ENCODE data around the gene RPS19. TPM values are rescaled to one million over a fixed set of nuclear protein-coding genes. Genes with fewer than 3 reads are reported as not detected.

Gene RPS19
- total RNA-seq, 4 donors from 2014 or later = 922 to 1,801 (median 1,460) TPM

- no peak for DNase-seq
- peaks cover 7 to 99% (median 47%) of the 10 kb centered on the region in 4 donors for H3K27me3 ChIP-seq
- no peaks in the 10 kb centered on the region for H3K36me3 ChIP-seq
- WGBS, 2 donors = 79 to 98% methylated on average over 4 to 6 of the region's 6 CpGs
- no peaks in the 10 kb centered on the region for H3K9me3 ChIP-seq
- H3K4me1 ChIP-seq = peaks cover 0 to 19% (median 5%) of the 10 kb centered on the region in 3 donors
- intact Hi-C loops (cut with DNase I) = no loop called here
- no peak overlapping the region for H3K4me3 ChIP-seq
- no peak overlapping the region for H3K27ac ChIP-seq
- TF ChIP-seq, protein P1, sequence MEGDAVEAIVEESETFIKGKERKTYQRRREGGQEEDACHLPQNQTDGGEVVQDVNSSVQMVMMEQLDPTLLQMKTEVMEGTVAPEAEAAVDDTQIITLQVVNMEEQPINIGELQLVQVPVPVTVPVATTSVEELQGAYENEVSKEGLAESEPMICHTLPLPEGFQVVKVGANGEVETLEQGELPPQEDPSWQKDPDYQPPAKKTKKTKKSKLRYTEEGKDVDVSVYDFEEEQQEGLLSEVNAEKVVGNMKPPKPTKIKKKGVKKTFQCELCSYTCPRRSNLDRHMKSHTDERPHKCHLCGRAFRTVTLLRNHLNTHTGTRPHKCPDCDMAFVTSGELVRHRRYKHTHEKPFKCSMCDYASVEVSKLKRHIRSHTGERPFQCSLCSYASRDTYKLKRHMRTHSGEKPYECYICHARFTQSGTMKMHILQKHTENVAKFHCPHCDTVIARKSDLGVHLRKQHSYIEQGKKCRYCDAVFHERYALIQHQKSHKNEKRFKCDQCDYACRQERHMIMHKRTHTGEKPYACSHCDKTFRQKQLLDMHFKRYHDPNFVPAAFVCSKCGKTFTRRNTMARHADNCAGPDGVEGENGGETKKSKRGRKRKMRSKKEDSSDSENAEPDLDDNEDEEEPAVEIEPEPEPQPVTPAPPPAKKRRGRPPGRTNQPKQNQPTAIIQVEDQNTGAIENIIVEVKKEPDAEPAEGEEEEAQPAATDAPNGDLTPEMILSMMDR (IDR thresholded peaks at IDR 0.05) = no peak
- no peak for TF ChIP-seq POLR2A (IDR thresholded peaks at IDR 0.05)
These were observed 58.0 kb downstream of the RPS19 start for GRCh38 chr19:41918095-41918494.

DNA sequence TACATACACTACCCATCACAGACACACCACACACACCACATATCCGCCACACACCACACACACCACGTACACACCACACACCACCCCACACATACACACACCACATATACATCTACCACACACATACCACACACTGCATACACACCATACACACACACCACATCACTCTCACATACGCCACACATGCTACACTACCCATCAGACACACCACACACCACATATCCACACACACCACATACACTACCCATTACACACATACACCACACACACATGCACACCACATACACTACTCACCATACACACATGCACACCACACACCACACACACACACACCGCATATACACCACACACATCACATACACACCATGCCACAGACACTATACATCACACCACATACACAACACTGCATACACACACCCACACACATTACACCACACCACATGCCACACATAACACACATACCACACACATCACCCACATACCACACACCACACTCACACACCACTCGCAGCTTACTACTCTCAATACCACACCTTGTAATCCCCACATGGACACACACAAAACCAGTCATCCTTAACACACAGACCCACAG is 58.7 kb downstream of the RPS19 start:
- Histone ChIP-seq H3K27ac (no peak overlapping the region), H3K9me3 (no peaks in the 10 kb centered on the region), H3K36me3 (no peaks in the 10 kb centered on the region), H3K27me3 (peaks cover 7 to 99% (median 41%) of the 10 kb centered on the region in 4 donors), H3K4me1 (peaks cover 0 to 13% (median 5%) of the 10 kb centered on the region in 3 donors), H3K4me3 (no peak overlapping the region)
- WGBS, 2 donors = 85 to 86% methylated on average over 5 of the region's 5 CpGs
- TF ChIP-seq, protein P1 (IDR thresholded peaks at IDR 0.05) = no peak
- no peak for DNase-seq
- intact Hi-C loops (cut with DNase I) = no loop called here

DNA sequence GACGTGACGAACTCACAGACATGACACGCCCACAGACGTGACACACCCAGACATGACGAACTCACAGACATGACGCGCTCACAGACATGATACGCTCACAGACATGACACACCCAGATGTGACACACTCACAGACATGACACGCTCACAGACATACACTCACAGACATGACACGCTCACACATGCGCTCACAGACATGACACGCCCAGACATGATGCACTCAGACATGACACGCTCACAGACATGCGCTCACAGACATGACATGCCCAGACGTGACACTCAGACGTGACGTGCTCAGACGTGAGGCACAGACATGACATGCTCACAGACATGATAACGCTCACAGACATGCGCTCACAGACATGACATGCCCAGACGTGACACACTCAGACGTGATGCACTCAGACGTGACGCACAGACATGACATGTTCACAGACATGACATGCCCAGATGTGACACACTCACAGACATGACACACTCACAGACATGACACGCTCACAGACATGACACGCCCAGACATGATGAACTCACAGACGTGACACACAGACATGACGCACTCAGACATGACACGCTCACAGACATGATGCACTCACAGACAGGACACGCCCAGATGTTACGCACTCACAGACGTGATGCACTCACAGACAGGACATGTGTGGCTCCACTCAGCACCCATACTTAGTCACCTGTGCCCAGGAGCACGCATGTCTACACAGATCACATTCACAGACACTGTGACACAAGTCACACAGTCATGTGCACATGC is 60.1 kb downstream of the RPS19 start:
- H3K27ac ChIP-seq = no peak overlapping the region
- TF ChIP-seq, protein P1 (IDR thresholded peaks at IDR 0.05) = no peak
- TF ChIP-seq POLR2A (IDR thresholded peaks at IDR 0.05) = no peak
- intact Hi-C loops (cut with DNase I) = no loop called here
- DNase-seq = no peak
- peaks cover 0 to 8% (median 4%) of the 10 kb centered on the region in 3 donors for H3K4me1 ChIP-seq
- H3K27me3 ChIP-seq = peaks cover 7 to 100% (median 41%) of the 10 kb centered on the region in 4 donors
- WGBS, 2 donors = 68 to 74% methylated on average over 27 to 30 of the region's 33 CpGs
- no peaks in the 10 kb centered on the region for H3K36me3 ChIP-seq
- no peak overlapping the region for H3K4me3 ChIP-seq
- H3K9me3 ChIP-seq = no peaks in the 10 kb centered on the region

GRCh38 chr19:41920882-41921576 is 61.0 kb downstream of the RPS19 start:
- H3K27ac ChIP-seq = no peak overlapping the region
- DNase-seq = no peak
- H3K36me3 ChIP-seq = no peaks in the 10 kb centered on the region
- TF ChIP-seq POLR2A (IDR thresholded peaks at IDR 0.05) = no peak
- TF ChIP-seq, protein P1 (IDR thresholded peaks at IDR 0.05) = no peak
- H3K27me3 ChIP-seq = peaks cover 0 to 100% (median 36%) of the 10 kb centered on the region in 4 donors
- no peak overlapping the region for H3K4me3 ChIP-seq
- WGBS, 2 donors = 10 to 12% methylated on average over 8 of the region's 26 CpGs
- intact Hi-C loops (cut with DNase I) = no loop called here
- H3K4me1 ChIP-seq = no peaks in the 10 kb centered on the region
- H3K9me3 ChIP-seq = no peaks in the 10 kb centered on the region

Measured in esophagus squamous epithelium (tissue), 5 donors.